ENCODE measurements around the gene ZNF716. TPM values are rescaled to one million over a fixed set of nuclear protein-coding genes. Genes with fewer than 3 reads are reported as not detected.

The ZNF716 gene
- total RNA-seq, 1 experiment from 2014 or later, result not detected

DNA sequence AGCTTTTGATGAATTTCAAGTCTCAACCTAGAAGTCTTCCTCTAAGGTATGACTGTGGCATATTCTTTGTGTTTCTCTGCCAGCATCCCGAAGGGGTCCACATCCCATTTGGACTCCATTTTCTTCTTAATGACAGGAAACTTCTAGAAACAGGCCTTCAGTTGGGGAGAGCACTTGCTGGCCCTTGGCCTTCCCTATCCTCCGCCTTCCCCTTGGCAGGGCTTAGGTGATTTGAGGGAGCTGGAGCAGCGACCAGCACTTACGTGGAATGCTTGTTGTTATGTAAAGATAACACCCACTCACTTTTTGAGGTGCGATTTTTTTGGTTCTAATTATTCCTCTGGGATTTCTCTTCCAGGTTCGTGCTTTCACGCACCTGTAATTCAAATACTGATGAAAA lies 42.9 kb upstream of the ZNF716 start:
- Histone ChIP-seq H3K79me2 (ENCODE audit: insufficient read depth, low read length) (no peaks in the 10 kb centered on the region), H3K4me3 (replicated peaks in 1 of 2; ENCODE audit: low read depth in 1 of 2, low read length in 2 of 2) (no peak overlapping the region), H3K9ac (ENCODE audit: low read length) (no peak overlapping the region), H3K27ac (ENCODE audit: low read depth, low read length) (no peak overlapping the region), H3K9me2 (ENCODE audit: insufficient read depth) (no peaks in the 10 kb centered on the region), H3K4me2 (ENCODE audit: low read length) (no peak overlapping the region), H3K9me3 (ENCODE audit: control insufficient read depth in 1 of 2, insufficient read depth in 1 of 2, low read depth in 1 of 2, low read length in 2 of 2) (peaks cover 0 to 7% of the 10 kb centered on the region in 2 experiments; a peak in 2 of 4 replicates), H2AFZ (ENCODE audit: low read depth, low read length, poor library complexity, severe bottlenecking) (no peak overlapping the region), H4K20me1 (ENCODE audit: insufficient read depth) (no peaks in the 10 kb centered on the region), H3K36me3 (ENCODE audit: control insufficient read depth in 1 of 2, insufficient read depth in 2 of 2, low read length in 2 of 2) (no peaks in the 10 kb centered on the region), H3K27me3 (ENCODE audit: insufficient read depth, low read length) (no peaks in the 10 kb centered on the region), H3K4me1 (ENCODE audit: control insufficient read depth in 1 of 2, insufficient read depth in 2 of 2, low read length in 2 of 2) (no peaks in the 10 kb centered on the region)
- TF ChIP-seq, protein P1, sequence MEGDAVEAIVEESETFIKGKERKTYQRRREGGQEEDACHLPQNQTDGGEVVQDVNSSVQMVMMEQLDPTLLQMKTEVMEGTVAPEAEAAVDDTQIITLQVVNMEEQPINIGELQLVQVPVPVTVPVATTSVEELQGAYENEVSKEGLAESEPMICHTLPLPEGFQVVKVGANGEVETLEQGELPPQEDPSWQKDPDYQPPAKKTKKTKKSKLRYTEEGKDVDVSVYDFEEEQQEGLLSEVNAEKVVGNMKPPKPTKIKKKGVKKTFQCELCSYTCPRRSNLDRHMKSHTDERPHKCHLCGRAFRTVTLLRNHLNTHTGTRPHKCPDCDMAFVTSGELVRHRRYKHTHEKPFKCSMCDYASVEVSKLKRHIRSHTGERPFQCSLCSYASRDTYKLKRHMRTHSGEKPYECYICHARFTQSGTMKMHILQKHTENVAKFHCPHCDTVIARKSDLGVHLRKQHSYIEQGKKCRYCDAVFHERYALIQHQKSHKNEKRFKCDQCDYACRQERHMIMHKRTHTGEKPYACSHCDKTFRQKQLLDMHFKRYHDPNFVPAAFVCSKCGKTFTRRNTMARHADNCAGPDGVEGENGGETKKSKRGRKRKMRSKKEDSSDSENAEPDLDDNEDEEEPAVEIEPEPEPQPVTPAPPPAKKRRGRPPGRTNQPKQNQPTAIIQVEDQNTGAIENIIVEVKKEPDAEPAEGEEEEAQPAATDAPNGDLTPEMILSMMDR (IDR thresholded peaks at IDR 0.05 in 2 of 3, conservative IDR thresholded peaks at IDR 0.05 in 1 of 3; ENCODE audit: borderline replicate concordance in 1 of 3, insufficient read depth in 1 of 3, low read depth in 2 of 3, low read length in 2 of 3), result no peak
- TF ChIP-seq JUND (IDR thresholded peaks at IDR 0.05), result no peak
- no peak for TF ChIP-seq SIN3A (IDR thresholded peaks at IDR 0.05; ENCODE audit: low read depth)
- no peak for TF ChIP-seq CEBPB (IDR thresholded peaks at IDR 0.05; ENCODE audit: low read depth)
- TF ChIP-seq FOSL1 (IDR thresholded peaks at IDR 0.05; ENCODE audit: low read depth), result no peak
- TF ChIP-seq ELF1 (IDR thresholded peaks at IDR 0.05; ENCODE audit: borderline replicate concordance, low read depth), result no peak
- no peak for TF ChIP-seq YY1 (IDR thresholded peaks at IDR 0.05; ENCODE audit: extremely low read depth, insufficient replicate concordance, low read depth, low read length)
- no peak for TF ChIP-seq EZH2phosphoT487 (IDR thresholded peaks at IDR 0.05; ENCODE audit: borderline replicate concordance)
- no peak for TF ChIP-seq SRF (IDR thresholded peaks at IDR 0.05; ENCODE audit: low read depth)
- TF ChIP-seq, protein P2, sequence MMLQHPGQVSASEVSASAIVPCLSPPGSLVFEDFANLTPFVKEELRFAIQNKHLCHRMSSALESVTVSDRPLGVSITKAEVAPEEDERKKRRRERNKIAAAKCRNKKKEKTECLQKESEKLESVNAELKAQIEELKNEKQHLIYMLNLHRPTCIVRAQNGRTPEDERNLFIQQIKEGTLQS (IDR thresholded peaks at IDR 0.05), result no peak
- TF ChIP-seq ZNF274 (IDR thresholded peaks at IDR 0.05; ENCODE audit: low read depth, low read length), result no peak
- TF ChIP-seq CBX3 (IDR thresholded peaks at IDR 0.05; ENCODE audit: low read depth), result no peak
- TF ChIP-seq SP1 (IDR thresholded peaks at IDR 0.05; ENCODE audit: low read depth), result no peak
- TF ChIP-seq POLR2A (IDR thresholded peaks at IDR 0.05; ENCODE audit: borderline replicate concordance, extremely low read depth, insufficient read depth, insufficient read length), result no peak
- TF ChIP-seq, protein P3, sequence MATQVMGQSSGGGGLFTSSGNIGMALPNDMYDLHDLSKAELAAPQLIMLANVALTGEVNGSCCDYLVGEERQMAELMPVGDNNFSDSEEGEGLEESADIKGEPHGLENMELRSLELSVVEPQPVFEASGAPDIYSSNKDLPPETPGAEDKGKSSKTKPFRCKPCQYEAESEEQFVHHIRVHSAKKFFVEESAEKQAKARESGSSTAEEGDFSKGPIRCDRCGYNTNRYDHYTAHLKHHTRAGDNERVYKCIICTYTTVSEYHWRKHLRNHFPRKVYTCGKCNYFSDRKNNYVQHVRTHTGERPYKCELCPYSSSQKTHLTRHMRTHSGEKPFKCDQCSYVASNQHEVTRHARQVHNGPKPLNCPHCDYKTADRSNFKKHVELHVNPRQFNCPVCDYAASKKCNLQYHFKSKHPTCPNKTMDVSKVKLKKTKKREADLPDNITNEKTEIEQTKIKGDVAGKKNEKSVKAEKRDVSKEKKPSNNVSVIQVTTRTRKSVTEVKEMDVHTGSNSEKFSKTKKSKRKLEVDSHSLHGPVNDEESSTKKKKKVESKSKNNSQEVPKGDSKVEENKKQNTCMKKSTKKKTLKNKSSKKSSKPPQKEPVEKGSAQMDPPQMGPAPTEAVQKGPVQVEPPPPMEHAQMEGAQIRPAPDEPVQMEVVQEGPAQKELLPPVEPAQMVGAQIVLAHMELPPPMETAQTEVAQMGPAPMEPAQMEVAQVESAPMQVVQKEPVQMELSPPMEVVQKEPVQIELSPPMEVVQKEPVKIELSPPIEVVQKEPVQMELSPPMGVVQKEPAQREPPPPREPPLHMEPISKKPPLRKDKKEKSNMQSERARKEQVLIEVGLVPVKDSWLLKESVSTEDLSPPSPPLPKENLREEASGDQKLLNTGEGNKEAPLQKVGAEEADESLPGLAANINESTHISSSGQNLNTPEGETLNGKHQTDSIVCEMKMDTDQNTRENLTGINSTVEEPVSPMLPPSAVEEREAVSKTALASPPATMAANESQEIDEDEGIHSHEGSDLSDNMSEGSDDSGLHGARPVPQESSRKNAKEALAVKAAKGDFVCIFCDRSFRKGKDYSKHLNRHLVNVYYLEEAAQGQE (IDR thresholded peaks at IDR 0.05; ENCODE audit: low read depth), result no peak
- TF ChIP-seq ZFX (IDR thresholded peaks at IDR 0.05), result no peak
- TF ChIP-seq RAD21 (IDR thresholded peaks at IDR 0.05; ENCODE audit: low read depth), result no peak
- CTCF ChIA-PET, result no interaction called here
- ATAC-seq, result no peak
- intact Hi-C loops (cut with micrococcal nuclease), result no loop called here
- POLR2A ChIA-PET, result no interaction called here
- DNase-seq (ENCODE audit: low read depth, low spot score), result no peak
- RAD21 ChIA-PET (ENCODE audit: low non-redundant PET in 1 of 2, low total read pairs in 2 of 2, uncharacterized antibody in 2 of 2, unreplicated experiment in 2 of 2), result no interaction called here
- BruUV-seq (replicated peaks), result no TSS peak

Data from HCT116 (cell line).